Measurements from ENCODE around the gene GJE1. TPM values are rescaled to one million over a fixed set of nuclear protein-coding genes. Genes with fewer than 3 reads are reported as not detected.

The GJE1 gene
- total and polyA plus RNA-seq, 10 of the 15 experiments (the other 5 are each of a cell fraction or from before 2014, with no cell fraction given): not detected

GRCh38 chr6:142112451-142113061 lies 20.2 kb upstream of the GJE1 start:
- no peaks in the 10 kb centered on the region for H3K36me3 ChIP-seq (ENCODE audit: control insufficient read depth in 2 of 2, insufficient read depth in 2 of 2, low read length in 1 of 2)
- TF ChIP-seq SMC3 (IDR thresholded peaks at IDR 0.05; ENCODE audit: borderline replicate concordance, low read length) (peak; percentile 57), RAD21 (IDR thresholded peaks at IDR 0.05; ENCODE audit: insufficient read depth, low read depth, low read length) (peak; percentile 86), CTCF (IDR thresholded peaks at IDR 0.05 in 2 of 3, conservative IDR thresholded peaks at IDR 0.05 in 1 of 3; ENCODE audit: control insufficient read depth in 2 of 3, extremely low read depth in 1 of 3, insufficient read depth in 1 of 3, low read depth in 3 of 3, low read length in 3 of 3) (peak; percentile 73 to 85 (median 75)), DPF2 (IDR thresholded peaks at IDR 0.05) (no peak)
- TF ChIP-seq, protein P1, sequence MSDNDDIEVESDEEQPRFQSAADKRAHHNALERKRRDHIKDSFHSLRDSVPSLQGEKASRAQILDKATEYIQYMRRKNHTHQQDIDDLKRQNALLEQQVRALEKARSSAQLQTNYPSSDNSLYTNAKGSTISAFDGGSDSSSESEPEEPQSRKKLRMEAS (IDR thresholded peaks at IDR 0.05; ENCODE audit: low read depth, low read length): no peak
- TF ChIP-seq, protein P2, sequence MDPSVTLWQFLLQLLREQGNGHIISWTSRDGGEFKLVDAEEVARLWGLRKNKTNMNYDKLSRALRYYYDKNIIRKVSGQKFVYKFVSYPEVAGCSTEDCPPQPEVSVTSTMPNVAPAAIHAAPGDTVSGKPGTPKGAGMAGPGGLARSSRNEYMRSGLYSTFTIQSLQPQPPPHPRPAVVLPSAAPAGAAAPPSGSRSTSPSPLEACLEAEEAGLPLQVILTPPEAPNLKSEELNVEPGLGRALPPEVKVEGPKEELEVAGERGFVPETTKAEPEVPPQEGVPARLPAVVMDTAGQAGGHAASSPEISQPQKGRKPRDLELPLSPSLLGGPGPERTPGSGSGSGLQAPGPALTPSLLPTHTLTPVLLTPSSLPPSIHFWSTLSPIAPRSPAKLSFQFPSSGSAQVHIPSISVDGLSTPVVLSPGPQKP (IDR thresholded peaks at IDR 0.05; ENCODE audit: low read depth, low read length): no peak
- FAIRE-seq (peak; percentile 95), DNase-seq (ENCODE audit: low read depth, low spot score) (peak; percentile 4), ATAC-seq (peak; percentile 61)
- RAD21 ChIA-PET (ENCODE audit: unreplicated experiment): interaction anchor here (0.9 to 2.4 kb wide), 4 partner anchors 95 to 437 kb away, joined by 3 to 11 read pairs (median 4); no protein-coding TSS in a partner anchor
- H3K9me3 ChIP-seq (replicated peaks; ENCODE audit: control insufficient read depth, insufficient read depth, low read length): no peaks in the 10 kb centered on the region
- H4K20me1 ChIP-seq (ENCODE audit: control insufficient read depth, insufficient read depth): no peaks in the 10 kb centered on the region
- intact Hi-C loops (cut with micrococcal nuclease; ENCODE audit: unreplicated experiment): loop anchor here (1.0 to 2.0 kb wide), 2 partner anchors 123 to 436 kb away; no protein-coding TSS in a partner anchor
- in situ Hi-C loops (cut with MboI): loop anchor here (10.0 kb wide), 1 partner anchor 438 kb away; no protein-coding TSS in a partner anchor
- H3K9ac ChIP-seq (ENCODE audit: control insufficient read depth, insufficient read depth, low read length): no peak overlapping the region
- SMC1A ChIA-PET (ENCODE audit: uncharacterized antibody, unreplicated experiment): interaction anchor here (0.9 to 2.4 kb wide), 3 partner anchors 9 to 428 kb away, joined by 3 to 17 read pairs (median 5); no protein-coding TSS in a partner anchor
- WGBS (ENCODE audit: insufficient coverage, insufficient replicate concordance, low lambda C conversion rate, missing lambda C conversion rate): 0% methylated on average over 4 of the region's 4 CpGs
- H3K27me3 ChIP-seq (replicated peaks in 1 of 2; ENCODE audit: control insufficient read depth in 2 of 2, insufficient read depth in 2 of 2, low read length in 1 of 2): no peaks in the 10 kb centered on the region
- CTCF ChIA-PET: interaction anchor here (0.6 to 4.8 kb wide), 13 partner anchors 8 to 284 kb away, joined by 3 to 40 read pairs (median 4); no protein-coding TSS in a partner anchor
- H3K79me2 ChIP-seq (ENCODE audit: control insufficient read depth, insufficient read depth, low read length): no peaks in the 10 kb centered on the region
- no peaks in the 10 kb centered on the region for H3K4me1 ChIP-seq (ENCODE audit: control insufficient read depth, insufficient read depth, low read length)
- H3K4me2 ChIP-seq (ENCODE audit: control insufficient read depth, insufficient read depth): no peak overlapping the region
- no peak overlapping the region for H3K4me3 ChIP-seq
- H3K27ac ChIP-seq (ENCODE audit: control insufficient read depth, insufficient read depth): no peak overlapping the region
- POLR2A ChIA-PET: interaction anchor here (0.6 kb wide), 1 partner anchor 1271 kb away, joined by 3 read pairs; no protein-coding TSS in a partner anchor
- no TSS peak for BruUV-seq (replicated peaks)
- no peak overlapping the region for H2AFZ ChIP-seq (ENCODE audit: control insufficient read depth, low read depth, low read length)
